HL-60 (cell line): ENCODE data around the gene SLC22A4.

Source experiments
- DNase-seq, 2 experiments: peaks; one replicate each; pipeline ENCODE4 v3.0.0-alpha.2; 2010 to 2020; ENCODE audit warnings: low read depth in 1 of 2, low spot score in 1 of 2
- H3K27ac ChIP-seq: fragments of 250-450 bp; sonication (Bioruptor Pico); replicated peaks from 2 replicates; pipeline ENCODE4 v1.5.1; 2020; ENCODE audit warnings: mild to moderate bottlenecking, moderate library complexity
- H3K27me3 ChIP-seq: fragments of 250-450 bp; sonication (Bioruptor Pico); 2 replicates; pipeline ENCODE4 v1.5.1; 2021; ENCODE audit warnings: mild to moderate bottlenecking, moderate library complexity; ENCODE audit not compliant: insufficient read depth, poor library complexity, severe bottlenecking
- H3K4me3 ChIP-seq: replicated peaks from 2 replicates; pipeline ENCODE4 v1.5.1; 2011; ENCODE audit warnings: mild to moderate bottlenecking, control low read depth, low read length; ENCODE audit not compliant: insufficient read depth
- CTCF ChIP-seq: IDR thresholded peaks from one replicate; pipeline ENCODE4 v1.5.1; 2011; ENCODE audit warnings: low read length, control low read depth, inconsistent platforms; ENCODE audit not compliant: insufficient read depth
- GABPA ChIP-seq: IDR thresholded peaks from 2 replicates; pipeline ENCODE4 v1.6.1; 2012; ENCODE audit warnings: low read depth
- POLR2AphosphoS5 ChIP-seq: IDR thresholded peaks from 2 replicates; pipeline ENCODE4 v1.6.1; 2012; ENCODE audit warnings: low read depth
- REST ChIP-seq: IDR thresholded peaks from 2 replicates; pipeline ENCODE4 v1.6.1; 2012; ENCODE audit warnings: low read depth; ENCODE audit not compliant: insufficient replicate concordance
- SPI1 ChIP-seq: IDR thresholded peaks from 2 replicates; pipeline ENCODE4 v1.6.1; 2012; ENCODE audit warnings: low read depth, mild to moderate bottlenecking, borderline replicate concordance

Gene SLC22A4

GRCh38 chr5:132309679-132310078, 15.5 kb downstream of the SLC22A4 start:
- no peak for DNase-seq
- no peak for TF ChIP-seq CTCF
- TF ChIP-seq GABPA = no peak
- no peak for TF ChIP-seq POLR2AphosphoS5
- H3K27me3 ChIP-seq = no peaks in the 10 kb centered on the region

GRCh38 chr5:132310141-132310834, 16.1 kb downstream of the SLC22A4 start:
- H3K27ac ChIP-seq = no peak overlapping the region
- no peaks in the 10 kb centered on the region for H3K27me3 ChIP-seq
- TF ChIP-seq CTCF (no peak), SPI1 (no peak), GABPA (no peak), REST (no peak), POLR2AphosphoS5 (no peak)
- no peak for DNase-seq
- H3K4me3 ChIP-seq = no peak overlapping the region

More at GRCh38 chr5:132309679-132310078, 15.5 kb downstream of the SLC22A4 start:
- Histone ChIP-seq H3K4me3 (no peak overlapping the region), H3K27ac (no peak overlapping the region)

- Histone ChIP-seq H3K27ac (no peak overlapping the region), H3K4me3 (no peak overlapping the region), H3K27me3 (no peaks in the 10 kb centered on the region)
- TF ChIP-seq GABPA = no peak
- TF ChIP-seq CTCF = no peak
- TF ChIP-seq POLR2AphosphoS5 = no peak
- TF ChIP-seq SPI1 = no peak
- TF ChIP-seq REST = no peak
- DNase-seq = no peak
Measured at GRCh38 chr5:132313366-132313765, 19.2 kb downstream of the SLC22A4 start.
